Activated gamma-delta T cell treated with Interleukin-2 at 50 U/mL for 16 hours (primary cell): ENCODE results near the gene SLC6A19.
A peak's percentile ranks its signal among the peaks of the same experiment; 100 is the strongest.

Source experiments
- DNase-seq: peaks from one replicate; pipeline ENCODE4 v3.0.0-alpha.2; 2020

SLC6A19 gene

GRCh38 chr5:1167361-1167727 is 34.1 kb upstream of the SLC6A19 start:
- no peak for DNase-seq

GRCh38 chr5:1167728-1168709 is 33.4 kb upstream of the SLC6A19 start:
- DNase-seq = peak; percentile 73

- DNase-seq = no peak
Observed at GRCh38 chr5:1168796-1169195, 32.6 kb upstream of the SLC6A19 start.

DNA sequence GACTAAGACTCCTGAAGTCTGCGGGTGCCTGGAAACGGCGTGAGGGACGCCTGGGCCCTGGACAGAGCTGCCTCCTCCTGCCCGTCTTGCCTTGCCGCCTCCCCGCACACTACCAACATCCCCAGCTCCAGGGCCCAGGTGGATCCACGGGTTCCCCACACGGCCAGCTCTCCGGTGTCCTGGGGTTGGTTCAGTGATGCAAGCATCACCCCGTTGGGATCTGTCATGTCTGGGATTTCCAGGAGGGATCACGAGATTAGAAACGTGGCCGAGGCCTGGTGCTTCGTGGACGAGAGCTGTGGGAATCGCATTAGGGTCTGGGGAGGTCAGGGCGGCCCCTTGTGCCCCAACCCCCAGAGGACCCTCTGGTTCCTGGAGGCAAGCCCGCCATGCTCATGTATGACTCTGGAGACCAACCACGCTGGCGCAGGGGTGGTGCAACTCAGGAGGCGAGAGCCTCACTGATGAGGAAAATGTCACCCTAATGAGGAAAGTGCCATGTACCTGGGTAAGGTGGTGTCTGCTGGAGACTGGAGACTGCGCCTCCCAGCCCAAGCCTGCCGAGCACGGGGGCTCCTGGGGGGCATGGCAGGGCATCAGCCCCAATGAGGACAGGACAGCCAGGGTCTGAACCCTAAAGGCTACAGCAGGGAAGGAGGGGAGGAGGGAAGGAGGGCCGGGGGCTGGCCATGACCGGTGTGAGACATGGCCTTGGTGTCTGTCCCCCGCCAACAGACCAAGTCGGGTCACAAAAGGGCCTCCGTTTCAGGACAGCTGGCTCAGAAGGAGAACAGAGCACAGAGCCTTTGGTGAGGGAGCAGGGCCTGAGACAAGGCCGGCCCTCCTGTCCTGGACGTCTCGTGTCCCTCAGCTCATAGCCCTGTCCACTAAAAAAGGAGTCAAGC is 31.9 kb upstream of the SLC6A19 start:
- DNase-seq = no peak

DNA sequence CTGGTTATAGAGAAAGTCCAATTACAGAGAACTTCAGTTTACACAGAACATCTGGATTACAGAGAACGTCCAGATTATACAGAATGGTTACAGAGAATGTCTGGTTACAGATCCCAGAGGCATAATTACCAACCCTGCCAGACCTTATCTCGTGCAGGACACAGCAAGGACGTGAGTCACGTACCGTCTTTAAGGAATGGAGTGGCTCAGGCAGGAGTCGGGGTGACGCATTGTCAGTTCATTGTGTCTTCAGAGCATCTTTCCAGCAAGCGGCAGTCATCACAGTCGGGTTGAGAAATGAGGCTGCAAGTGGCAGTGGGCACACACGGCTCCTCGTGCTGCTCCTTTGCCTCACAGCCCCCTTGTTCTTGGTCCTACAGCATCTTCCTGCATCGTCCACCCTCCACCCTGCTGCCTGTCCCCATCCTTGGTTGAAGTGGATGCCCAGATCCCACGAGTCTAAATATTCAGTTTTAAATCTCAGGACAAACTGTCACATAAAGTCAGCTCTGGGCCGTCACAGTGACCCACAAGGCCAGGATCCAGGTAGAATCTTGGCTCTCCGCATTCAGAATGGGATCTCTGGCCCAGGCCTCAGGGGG is 30.0 kb upstream of the SLC6A19 start:
- no peak for DNase-seq

DNA sequence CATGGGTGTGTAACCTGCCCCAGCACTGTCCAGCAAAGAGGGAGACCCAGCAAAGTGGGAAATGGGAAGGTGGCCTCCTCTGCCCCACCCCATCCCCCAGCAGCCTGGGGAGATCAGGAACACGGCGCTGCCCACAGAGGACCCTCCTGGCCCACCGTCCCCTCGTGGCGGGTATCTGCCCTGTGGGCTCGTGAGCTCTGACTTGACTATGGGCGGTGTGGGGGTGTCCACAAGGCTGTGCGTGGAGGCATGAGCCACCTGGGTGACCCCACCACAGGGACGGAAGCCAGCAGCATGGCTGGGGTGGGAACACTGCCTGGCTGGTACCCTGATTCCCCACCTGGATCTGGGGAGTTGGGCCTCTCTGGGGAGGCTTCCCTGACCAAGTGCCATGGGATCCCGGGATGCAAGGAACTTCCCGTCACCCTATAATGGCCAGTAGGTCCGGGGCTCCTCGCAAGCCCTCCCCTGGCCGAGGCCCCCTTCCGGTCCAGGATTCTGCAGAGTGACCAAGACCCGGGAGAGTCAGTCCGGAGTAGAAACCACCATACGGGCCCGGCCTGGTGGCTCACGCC is 29.3 kb upstream of the SLC6A19 start:
- no peak for DNase-seq

- no peak for DNase-seq
Observed at GRCh38 chr5:1172670-1173404, 28.6 kb upstream of the SLC6A19 start.

DNA sequence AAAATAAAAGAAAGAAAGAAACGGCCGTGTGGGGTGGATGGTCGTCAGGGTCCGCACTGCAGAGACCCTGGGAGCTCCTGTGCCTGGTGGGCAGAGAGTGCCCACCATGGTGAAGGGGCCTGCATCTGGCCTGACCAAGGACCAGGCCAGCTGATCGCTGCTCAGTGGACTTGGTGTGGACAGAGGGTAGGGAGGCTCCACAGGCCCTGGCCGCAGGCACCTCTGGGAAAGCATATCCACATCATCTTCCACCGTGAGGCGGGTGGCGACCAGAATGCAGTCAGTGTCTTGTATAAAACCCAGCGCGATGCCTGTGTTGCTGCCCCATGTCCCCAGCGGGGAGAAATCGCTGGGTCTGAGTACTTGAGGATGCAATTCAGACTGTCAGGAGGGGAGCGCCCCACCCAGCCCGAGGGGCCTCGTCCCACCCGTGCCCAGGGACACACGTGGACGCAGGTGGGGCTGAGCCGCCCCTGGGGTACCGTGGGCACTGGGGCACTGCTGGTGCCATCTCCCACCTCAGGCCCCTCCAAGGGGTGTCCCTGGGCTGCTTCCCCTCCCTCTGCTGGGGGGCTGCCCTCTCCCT is 27.8 kb upstream of the SLC6A19 start:
- DNase-seq = no peak

DNA sequence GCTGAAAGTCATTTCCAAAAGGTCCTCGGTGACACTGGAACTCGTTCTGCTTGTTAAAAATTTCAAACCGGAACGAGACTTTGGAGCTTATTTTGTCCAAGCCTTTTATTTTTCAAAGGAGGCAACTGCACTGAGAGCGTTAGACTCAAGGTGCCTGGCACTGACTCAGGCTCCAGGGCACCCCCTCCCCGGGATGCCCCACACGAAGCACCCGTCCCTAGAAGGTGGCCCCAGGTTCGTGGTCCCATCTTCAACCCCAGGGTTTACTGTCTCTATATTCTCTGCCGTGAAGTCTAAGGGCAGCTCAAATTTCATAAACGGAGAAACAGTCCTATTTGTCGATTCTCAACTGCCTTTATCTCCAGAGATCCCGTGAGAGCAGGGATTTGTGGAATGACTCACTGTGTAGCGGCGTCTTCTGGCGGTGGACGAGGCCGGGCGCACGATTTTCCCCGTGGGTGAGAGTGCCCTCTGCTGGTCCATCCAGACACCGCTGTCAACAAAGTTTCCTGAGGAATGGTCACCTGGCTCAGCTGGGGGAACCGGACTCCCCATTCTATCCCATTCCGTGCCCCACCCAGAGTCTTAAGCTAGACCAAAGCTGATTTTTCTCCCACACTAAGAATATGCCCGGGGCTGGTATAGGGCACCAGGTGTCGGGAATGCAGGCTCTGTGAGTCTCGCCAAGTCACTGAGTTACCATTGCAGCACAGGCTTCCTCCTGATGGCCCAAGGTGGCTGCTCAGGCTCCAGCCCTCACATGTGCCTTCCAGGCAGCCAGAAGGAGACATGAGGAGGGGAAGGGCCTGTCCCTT is 27.1 kb upstream of the SLC6A19 start:
- peak; percentile 45 for DNase-seq

DNA sequence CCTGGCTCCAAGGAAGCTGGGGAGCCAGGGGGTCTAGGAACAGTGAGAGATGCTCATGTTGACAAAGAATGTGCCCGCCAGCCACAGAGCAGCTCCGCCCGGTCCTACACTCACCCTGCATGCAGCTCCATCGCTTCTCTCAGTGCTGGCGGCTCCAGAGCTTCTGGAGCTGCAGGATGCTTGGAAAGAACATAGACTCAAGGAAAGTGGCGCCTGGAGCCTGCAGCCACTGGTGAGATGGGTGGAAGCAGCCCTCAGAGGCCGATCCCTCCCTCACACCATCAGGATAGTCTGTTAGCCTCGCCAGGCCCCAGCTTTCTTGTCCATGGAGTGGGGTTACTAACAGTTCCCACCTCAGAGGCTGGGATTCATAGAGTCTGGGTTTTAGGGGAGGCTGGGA is 26.4 kb upstream of the SLC6A19 start:
- DNase-seq = no peak

- no peak for DNase-seq
Observed at GRCh38 chr5:1175801-1176472, 25.5 kb upstream of the SLC6A19 start.

DNA sequence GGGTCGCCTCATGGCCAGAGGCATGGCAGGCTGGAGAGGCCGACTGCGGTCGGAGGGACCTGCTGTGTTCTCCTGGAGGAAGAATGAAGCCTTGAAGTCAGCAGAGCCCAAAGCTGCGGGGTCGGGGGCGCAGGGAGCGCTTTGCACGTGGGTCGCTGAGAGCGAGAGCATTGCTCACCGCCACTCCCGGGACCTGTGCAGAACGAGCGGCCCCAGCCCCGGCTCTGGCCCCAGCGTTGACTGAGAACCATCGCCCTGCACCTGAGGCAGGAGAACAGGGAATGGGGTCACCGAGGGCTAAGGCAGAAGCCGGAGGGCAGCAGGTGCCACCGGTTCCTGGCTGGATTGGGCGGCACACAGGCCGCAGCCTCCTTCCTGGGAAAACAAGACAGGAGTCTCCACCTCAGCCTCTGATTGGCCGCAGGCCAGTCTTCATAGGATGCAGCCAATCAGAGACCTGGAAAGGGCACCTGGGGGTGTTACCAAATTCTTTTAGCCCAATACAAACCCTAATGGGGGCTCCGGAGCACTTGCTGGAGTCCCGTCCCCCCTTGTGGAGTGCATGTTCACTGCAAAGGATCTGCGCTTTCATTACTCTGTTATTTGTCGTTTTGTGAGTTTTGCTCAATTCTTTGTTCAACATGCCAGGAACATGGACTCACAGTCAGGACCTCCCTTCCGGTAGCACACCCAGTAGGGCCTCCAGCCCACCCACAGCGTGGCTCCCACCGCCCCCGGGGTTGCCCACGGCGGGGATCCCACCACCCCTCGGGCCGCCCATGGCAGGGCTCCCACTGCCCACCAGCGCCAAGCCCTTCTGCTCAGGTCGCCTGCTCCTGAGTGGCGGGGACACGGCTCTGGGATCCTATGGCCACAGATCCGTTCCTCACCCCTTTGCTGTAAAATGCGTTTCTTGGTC is 24.7 kb upstream of the SLC6A19 start:
- DNase-seq = no peak

DNA sequence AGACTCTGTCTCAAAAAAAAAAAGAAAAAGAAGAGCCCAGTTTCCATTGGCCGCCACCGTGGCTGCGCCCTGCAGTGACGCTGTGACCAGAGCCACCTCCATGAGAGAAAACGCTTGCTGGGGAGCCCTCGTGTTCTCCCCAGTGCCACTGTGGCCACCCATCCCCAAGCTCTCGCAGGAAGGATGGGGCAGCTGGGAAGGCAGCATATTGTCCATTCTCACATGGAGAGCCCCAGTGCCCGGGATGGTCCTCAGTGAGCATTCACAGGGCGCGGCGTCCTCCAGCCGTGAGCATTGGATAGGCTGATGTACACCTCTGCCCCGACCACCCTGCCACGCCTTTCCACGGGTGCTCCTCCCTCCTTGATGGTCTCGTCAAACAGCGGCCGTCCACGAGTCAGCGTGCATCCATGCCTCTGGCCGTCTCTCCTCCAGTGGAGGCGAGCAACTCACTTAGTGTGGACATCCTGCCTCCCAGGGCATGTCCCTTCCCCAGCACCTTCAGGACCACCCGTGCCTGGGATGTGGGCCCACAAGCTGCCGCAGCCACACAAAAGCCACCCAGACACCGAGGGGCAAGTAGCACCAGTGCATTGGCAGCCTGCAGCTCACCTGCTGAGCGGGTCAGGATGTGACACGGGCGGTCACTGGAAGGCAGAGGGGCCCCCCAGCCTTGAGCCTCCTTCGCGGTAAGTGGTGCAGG is 23.4 kb upstream of the SLC6A19 start:
- no peak for DNase-seq

- DNase-seq = no peak
Observed at GRCh38 chr5:1178529-1179382, 22.6 kb upstream of the SLC6A19 start.

- no peak for DNase-seq
Observed at GRCh38 chr5:1179383-1179715, 22.0 kb upstream of the SLC6A19 start.

GRCh38 chr5:1180096-1180495 is 21.3 kb upstream of the SLC6A19 start:
- no peak for DNase-seq

GRCh38 chr5:1180841-1181271 is 20.5 kb upstream of the SLC6A19 start:
- DNase-seq = no peak
